ENCODE results near the gene NFIX. TPM values are rescaled to one million over a fixed set of nuclear protein-coding genes. Genes with fewer than 3 reads are reported as not detected.

Gene NFIX
- total and polyA plus RNA-seq, 2 donors (not counting 3 experiments of a cell fraction or from before 2014, with no cell fraction given): 9.8 to 37.7 TPM

GRCh38 chr19:13005861-13006370, 10.6 kb downstream of the NFIX start:
- no peaks in the 10 kb centered on the region for H3K9me3 ChIP-seq (replicated peaks; ENCODE audit: control insufficient read depth, insufficient read depth, low read length)
- H3K27me3 ChIP-seq (ENCODE audit: control insufficient read depth in 2 of 2, insufficient read depth in 2 of 2, low read length in 2 of 2): no peaks in the 10 kb centered on the region
- no peak overlapping the region for H2AFZ ChIP-seq (ENCODE audit: low read depth, low read length)
- H3K36me3 ChIP-seq (ENCODE audit: control insufficient read depth in 2 of 2, extremely low read depth in 1 of 2, insufficient read depth in 2 of 2, low read length in 2 of 2): no peaks in the 10 kb centered on the region
- H3K9me1 ChIP-seq (replicated peaks; ENCODE audit: control insufficient read depth, extremely low read depth, insufficient read depth, low read length): no peaks in the 10 kb centered on the region
- intact Hi-C loops (cut with micrococcal nuclease) (no loop called here), dilution Hi-C loops (cut with MboI; ENCODE audit: extremely low pct_ligation_motif_present, low sequenced_read_pairs) (no loop called here)
- DNase-seq (ENCODE audit: low read depth, low spot score): no peak
- TF ChIP-seq FOS (IDR thresholded peaks at IDR 0.05; ENCODE audit: borderline replicate concordance, insufficient read depth, low read length) (no peak), MYC (IDR thresholded peaks at IDR 0.05; ENCODE audit: low read depth, low read length) (no peak)
- no peaks in the 10 kb centered on the region for H4K20me1 ChIP-seq (replicated peaks; ENCODE audit: control insufficient read depth, extremely low read depth, insufficient read depth, low read length)
- no TSS peak for BruUV-seq (replicated peaks)
- no peak overlapping the region for H3K27ac ChIP-seq (ENCODE audit: insufficient read depth, low read depth, low read length)
- no peak overlapping the region for H3K4me2 ChIP-seq (ENCODE audit: insufficient read depth, low read length)
- no peak overlapping the region for H3K9ac ChIP-seq (replicated peaks; ENCODE audit: extremely low read depth, insufficient read depth, low read length)
- CTCF ChIA-PET: interaction anchor here (0.6 to 3.1 kb wide), 10 partner anchors 10 to 88 kb away, joined by 3 to 26 read pairs (median 4); partner anchors contain the start of gene NFIX
- POLR2A ChIA-PET: no interaction called here
- no peaks in the 10 kb centered on the region for H3K79me2 ChIP-seq (ENCODE audit: control insufficient read depth, insufficient read depth, low read length)
- no peaks in the 10 kb centered on the region for H3K4me1 ChIP-seq (ENCODE audit: control insufficient read depth, extremely low read depth, insufficient read depth, low read length)
- H3K4me3 ChIP-seq (replicated peaks in 1 of 3; ENCODE audit: insufficient read depth in 1 of 3, low read depth in 1 of 3, low read length in 3 of 3): no peak overlapping the region
- FAIRE-seq: no peak

GRCh38 chr19:13006431-13007281, 11.4 kb downstream of the NFIX start:
- POLR2A ChIA-PET: interaction anchor here (0.6 kb wide), 1 partner anchor 1052 kb away, joined by 3 read pairs; no protein-coding TSS in a partner anchor
- dilution Hi-C loops (cut with MboI; ENCODE audit: extremely low pct_ligation_motif_present, low sequenced_read_pairs): no loop called here
- H3K4me2 ChIP-seq (ENCODE audit: insufficient read depth, low read length): no peak overlapping the region

More at GRCh38 chr19:13006431-13007281, 11.4 kb downstream of the NFIX start:
- Histone ChIP-seq H2AFZ (ENCODE audit: low read depth, low read length) (no peak overlapping the region), H4K20me1 (replicated peaks; ENCODE audit: control insufficient read depth, extremely low read depth, insufficient read depth, low read length) (no peaks in the 10 kb centered on the region), H3K4me1 (ENCODE audit: control insufficient read depth, extremely low read depth, insufficient read depth, low read length) (no peaks in the 10 kb centered on the region), H3K9me3 (replicated peaks; ENCODE audit: control insufficient read depth, insufficient read depth, low read length) (no peaks in the 10 kb centered on the region), H3K79me2 (ENCODE audit: control insufficient read depth, insufficient read depth, low read length) (no peaks in the 10 kb centered on the region), H3K27me3 (ENCODE audit: control insufficient read depth in 2 of 2, insufficient read depth in 2 of 2, low read length in 2 of 2) (peaks cover 0 to 3% of the 10 kb centered on the region in 2 experiments), H3K9me1 (replicated peaks; ENCODE audit: control insufficient read depth, extremely low read depth, insufficient read depth, low read length) (no peaks in the 10 kb centered on the region), H3K4me3 (replicated peaks in 1 of 3; ENCODE audit: insufficient read depth in 1 of 3, low read depth in 1 of 3, low read length in 3 of 3) (no peak overlapping the region), H3K36me3 (ENCODE audit: control insufficient read depth in 2 of 2, extremely low read depth in 1 of 2, insufficient read depth in 2 of 2, low read length in 2 of 2) (no peaks in the 10 kb centered on the region), H3K27ac (ENCODE audit: insufficient read depth, low read depth, low read length) (no peak overlapping the region), H3K9ac (replicated peaks; ENCODE audit: extremely low read depth, insufficient read depth, low read length) (no peak overlapping the region)
- CTCF ChIA-PET: interaction anchor here (0.6 to 3.1 kb wide), 9 partner anchors 16 to 87 kb away, joined by 3 to 26 read pairs (median 4); no protein-coding TSS in a partner anchor
- DNase-seq (ENCODE audit: low read depth, low spot score): no peak
- TF ChIP-seq MAX (IDR thresholded peaks at IDR 0.05; ENCODE audit: insufficient read depth, insufficient read length) (no peak), MYC (IDR thresholded peaks at IDR 0.05; ENCODE audit: low read depth, low read length) (no peak), POLR2AphosphoS5 (IDR thresholded peaks at IDR 0.05; ENCODE audit: insufficient read depth, low read depth, low read length) (no peak)
- no peak for FAIRE-seq
- no TSS peak for BruUV-seq (replicated peaks)
- intact Hi-C loops (cut with micrococcal nuclease): no loop called here

Data from endothelial cell of umbilical vein (primary cell).